ENCODE measurements around the gene FOXRED1. TPM values are rescaled to one million over a fixed set of nuclear protein-coding genes. Genes with fewer than 3 reads are reported as not detected.
A peak's percentile ranks its signal among the peaks of the same experiment; 100 is the strongest.
"Not testable (repeated sequence)": the region's sequence is repeated elsewhere in the genome, so short reads cannot be mapped to it uniquely, and the experiment has no call there.

The FOXRED1 gene
- total RNA-seq, 2 experiments from 2014 or later, result 34.8 to 43.4 TPM

- H3K36me3 Mint-ChIP-seq (ENCODE audit: low read depth), result peaks cover 34% of the 10 kb centered on the region
- no peaks in the 10 kb centered on the region for H3K9me3 Mint-ChIP-seq
- ChIA-PET CTCF (interaction anchor here (1.0 to 1.5 kb wide), 3 partner anchors 14 to 173 kb away, joined by 3 to 4 read pairs (median 3); no protein-coding TSS in a partner anchor), POLR2A (no interaction called here)
- no peak overlapping the region for H3K4me3 Mint-ChIP-seq
- H3K27me3 Mint-ChIP-seq, result no peaks in the 10 kb centered on the region
- no peak for DNase-seq
- H3K27ac Mint-ChIP-seq, result no peak overlapping the region
- peaks cover 40% of the 10 kb centered on the region for H3K4me1 Mint-ChIP-seq
Observed at GRCh38 chr11:126307706-126308105, 38.8 kb downstream of the FOXRED1 start.

GRCh38 chr11:126308271-126308671, 39.3 kb downstream of the FOXRED1 start:
- H3K4me3 Mint-ChIP-seq, result no peak overlapping the region
- no peak overlapping the region for H3K27ac Mint-ChIP-seq
- POLR2A ChIA-PET, result no interaction called here
- peaks cover 38% of the 10 kb centered on the region for H3K36me3 Mint-ChIP-seq (ENCODE audit: low read depth)
- DNase-seq, result no peak
- H3K27me3 Mint-ChIP-seq, result no peaks in the 10 kb centered on the region
- CTCF ChIA-PET, result interaction anchor here (1.0 to 1.5 kb wide), 3 partner anchors 14 to 172 kb away, joined by 3 to 4 read pairs (median 3); no protein-coding TSS in a partner anchor
- peaks cover 36% of the 10 kb centered on the region for H3K4me1 Mint-ChIP-seq
- no peaks in the 10 kb centered on the region for H3K9me3 Mint-ChIP-seq

- peaks cover 33% of the 10 kb centered on the region for H3K4me1 Mint-ChIP-seq
- H3K27ac Mint-ChIP-seq, result not testable (repeated sequence)
Observed at GRCh38 chr11:126308771-126309170, 39.8 kb downstream of the FOXRED1 start.

GRCh38 chr11:126310200-126310991, 41.4 kb downstream of the FOXRED1 start:
- ChIA-PET CTCF (interaction anchor here (0.5 to 2.6 kb wide), 16 partner anchors 9 to 174 kb away, joined by 3 to 10 read pairs (median 4); no protein-coding TSS in a partner anchor), POLR2A (no interaction called here)
- H3K27ac Mint-ChIP-seq, result peak overlapping the region; percentile 5
- H3K9me3 Mint-ChIP-seq, result no peaks in the 10 kb centered on the region
- H3K27me3 Mint-ChIP-seq, result no peaks in the 10 kb centered on the region
- H3K4me1 Mint-ChIP-seq, result peaks cover 30% of the 10 kb centered on the region
- DNase-seq, result peak; percentile 64
- H3K36me3 Mint-ChIP-seq (ENCODE audit: low read depth), result peaks cover 43% of the 10 kb centered on the region
- H3K4me3 Mint-ChIP-seq, result no peak overlapping the region

More at GRCh38 chr11:126308771-126309170, 39.8 kb downstream of the FOXRED1 start:
- H3K36me3 Mint-ChIP-seq (ENCODE audit: low read depth), result peaks cover 38% of the 10 kb centered on the region
- CTCF ChIA-PET, H3K9me3 Mint-ChIP-seq, H3K27me3 Mint-ChIP-seq, POLR2A ChIA-PET, H3K4me3 Mint-ChIP-seq, DNase-seq: not testable (repeated sequence)

GRCh38 chr11:126310992-126311310, 42.0 kb downstream of the FOXRED1 start:
- H3K9me3 Mint-ChIP-seq, result no peaks in the 10 kb centered on the region
- H3K27me3 Mint-ChIP-seq, result no peaks in the 10 kb centered on the region
- CTCF ChIA-PET, result interaction anchor here (0.5 to 2.6 kb wide), 16 partner anchors 8 to 173 kb away, joined by 3 to 10 read pairs (median 4); no protein-coding TSS in a partner anchor
- peak overlapping the region; percentile 5 for H3K27ac Mint-ChIP-seq
- POLR2A ChIA-PET, result no interaction called here
- no peak for DNase-seq
- no peak overlapping the region for H3K4me3 Mint-ChIP-seq
- peaks cover 24% of the 10 kb centered on the region for H3K4me1 Mint-ChIP-seq
- peaks cover 43% of the 10 kb centered on the region for H3K36me3 Mint-ChIP-seq (ENCODE audit: low read depth)

GRCh38 chr11:126311401-126312291, 42.7 kb downstream of the FOXRED1 start:
- Mint-ChIP-seq H3K4me1 (peaks cover 24% of the 10 kb centered on the region), H3K4me3 (no peak overlapping the region), H3K36me3 (ENCODE audit: low read depth) (peaks cover 46% of the 10 kb centered on the region), H3K9me3 (peaks cover 4% of the 10 kb centered on the region), H3K27ac (no peak overlapping the region), H3K27me3 (no peaks in the 10 kb centered on the region)
- DNase-seq, result no peak
- ChIA-PET POLR2A (no interaction called here), CTCF (interaction anchor here (0.5 to 2.6 kb wide), 11 partner anchors 7 to 169 kb away, joined by 3 to 10 read pairs (median 5); no protein-coding TSS in a partner anchor)

- Mint-ChIP-seq H3K4me1 (peaks cover 29% of the 10 kb centered on the region), H3K4me3 (no peak overlapping the region), H3K27ac (no peak overlapping the region), H3K9me3 (peaks cover 4% of the 10 kb centered on the region), H3K27me3 (no peaks in the 10 kb centered on the region), H3K36me3 (ENCODE audit: low read depth) (peaks cover 49% of the 10 kb centered on the region)
- CTCF ChIA-PET, result interaction anchor here (0.6 to 1.3 kb wide), 2 partner anchors 42 to 86 kb away, joined by 3 read pairs; partner anchors contain the start of gene ST3GAL4
- DNase-seq, result no peak
- POLR2A ChIA-PET, result no interaction called here
Observed at GRCh38 chr11:126312961-126313360, 44.0 kb downstream of the FOXRED1 start.

GRCh38 chr11:126313826-126314225, 44.9 kb downstream of the FOXRED1 start:
- Mint-ChIP-seq H3K27me3 (no peaks in the 10 kb centered on the region), H3K4me1 (peaks cover 38% of the 10 kb centered on the region), H3K27ac (no peak overlapping the region), H3K9me3 (peaks cover 4% of the 10 kb centered on the region), H3K36me3 (ENCODE audit: low read depth) (peaks cover 46% of the 10 kb centered on the region), H3K4me3 (no peak overlapping the region)
- CTCF ChIA-PET, result interaction anchor here (0.6 kb wide), 1 partner anchor 67 kb away, joined by 3 read pairs; no protein-coding TSS in a partner anchor
- DNase-seq, result no peak
- POLR2A ChIA-PET, result no interaction called here

- H3K9me3 Mint-ChIP-seq, result peaks cover 4% of the 10 kb centered on the region
- peaks cover 44% of the 10 kb centered on the region for H3K4me1 Mint-ChIP-seq
- H3K4me3 Mint-ChIP-seq, result no peak overlapping the region
- no peaks in the 10 kb centered on the region for H3K27me3 Mint-ChIP-seq
- POLR2A ChIA-PET, result no interaction called here
- H3K36me3 Mint-ChIP-seq (ENCODE audit: low read depth), result peaks cover 39% of the 10 kb centered on the region
- CTCF ChIA-PET, result interaction anchor here (1.5 to 2.5 kb wide), 5 partner anchors 8 to 163 kb away, joined by 4 to 9 read pairs (median 6); no protein-coding TSS in a partner anchor
- no peak for DNase-seq
- peak overlapping the region; percentile 88 for H3K27ac Mint-ChIP-seq
Observed at GRCh38 chr11:126317432-126317755, 48.4 kb downstream of the FOXRED1 start.

GRCh38 chr11:126317756-126318573, 49.0 kb downstream of the FOXRED1 start:
- H3K27ac Mint-ChIP-seq, result peak overlapping the region; percentile 88

GRCh38 chr11:126318574-126319373, 49.8 kb downstream of the FOXRED1 start:
- peaks cover 34% of the 10 kb centered on the region for H3K36me3 Mint-ChIP-seq (ENCODE audit: low read depth)

More at GRCh38 chr11:126317756-126318573, 49.0 kb downstream of the FOXRED1 start:
- CTCF ChIA-PET, result interaction anchor here (0.7 to 2.5 kb wide), 10 partner anchors 7 to 163 kb away, joined by 3 to 9 read pairs (median 5); no protein-coding TSS in a partner anchor
- Mint-ChIP-seq H3K4me3 (peak overlapping the region; percentile 6), H3K9me3 (peaks cover 4% of the 10 kb centered on the region), H3K4me1 (peaks cover 44% of the 10 kb centered on the region), H3K27me3 (no peaks in the 10 kb centered on the region), H3K36me3 (ENCODE audit: low read depth) (peaks cover 36% of the 10 kb centered on the region)
- POLR2A ChIA-PET, result no interaction called here
- DNase-seq, result peak; percentile 27

More at GRCh38 chr11:126318574-126319373, 49.8 kb downstream of the FOXRED1 start:
- Mint-ChIP-seq H3K4me3 (peak overlapping the region; percentile 6), H3K9me3 (peaks cover 4% of the 10 kb centered on the region), H3K4me1 (peaks cover 44% of the 10 kb centered on the region), H3K27me3 (no peaks in the 10 kb centered on the region), H3K27ac (peak overlapping the region; percentile 88)
- POLR2A ChIA-PET, result interaction anchor here (0.6 to 1.1 kb wide), 4 partner anchors 14 to 431 kb away, joined by 3 to 5 read pairs (median 4); partner anchors contain the start of genes DCPS and ST3GAL4
- CTCF ChIA-PET, result interaction anchor here (0.7 to 2.5 kb wide), 10 partner anchors 8 to 162 kb away, joined by 3 to 9 read pairs (median 5); no protein-coding TSS in a partner anchor
- peak; percentile 53 for DNase-seq
